ENCODE measurements around the gene CHMP2A. TPM values are rescaled to one million over a fixed set of nuclear protein-coding genes. Genes with fewer than 3 reads are reported as not detected.

CHMP2A gene
- total and polyA plus RNA-seq, 2 of the 8 experiments (the other 6 are each of a cell fraction or from before 2014, with no cell fraction given) = 70.0 to 132 TPM

DNA sequence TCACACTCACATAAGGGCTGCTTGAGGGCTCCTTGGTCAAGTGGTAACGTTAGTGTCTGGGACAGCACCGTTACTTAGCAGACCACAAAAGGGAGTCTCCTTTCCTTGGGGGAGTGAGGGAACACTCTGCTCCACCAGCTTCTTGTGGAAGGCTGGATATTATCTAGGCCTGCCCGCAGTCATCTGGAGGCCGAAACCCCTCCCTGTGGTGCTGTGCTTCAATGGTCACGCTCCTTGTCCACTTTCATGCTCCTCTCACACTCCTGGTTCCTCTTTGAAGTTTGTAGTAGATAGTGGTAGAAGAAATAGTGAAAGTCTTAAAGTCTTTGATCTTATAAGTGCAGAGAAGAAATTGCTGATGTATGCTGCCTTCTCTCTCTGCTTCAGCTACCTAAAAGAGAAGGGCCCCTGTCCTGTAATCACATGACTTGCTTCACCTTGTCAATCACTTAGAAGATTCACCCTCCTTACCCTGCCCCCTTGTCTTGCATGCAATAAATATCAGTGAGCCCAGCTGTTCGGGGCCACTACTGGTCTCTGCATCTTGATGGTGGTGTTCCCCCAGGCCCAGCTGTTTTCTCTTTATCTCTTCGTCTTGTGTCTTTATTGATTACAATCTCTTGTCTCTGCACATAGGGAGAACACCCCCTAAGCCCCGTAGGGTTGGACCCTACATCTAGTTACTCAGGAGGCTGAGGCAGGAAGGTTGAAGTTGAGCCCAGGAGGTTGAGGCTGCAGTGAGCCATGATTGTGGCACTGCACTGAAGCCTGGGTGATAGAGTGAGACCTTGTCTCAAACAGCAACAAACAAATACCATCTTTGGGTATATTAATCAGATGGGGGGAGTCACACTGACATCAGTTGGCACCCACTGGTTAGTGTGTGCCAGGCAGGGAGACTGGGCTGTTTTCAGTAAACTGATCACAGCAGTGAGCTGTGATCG, 29.9 kb upstream of the CHMP2A start (continued):
- TF ChIP-seq, protein P1, sequence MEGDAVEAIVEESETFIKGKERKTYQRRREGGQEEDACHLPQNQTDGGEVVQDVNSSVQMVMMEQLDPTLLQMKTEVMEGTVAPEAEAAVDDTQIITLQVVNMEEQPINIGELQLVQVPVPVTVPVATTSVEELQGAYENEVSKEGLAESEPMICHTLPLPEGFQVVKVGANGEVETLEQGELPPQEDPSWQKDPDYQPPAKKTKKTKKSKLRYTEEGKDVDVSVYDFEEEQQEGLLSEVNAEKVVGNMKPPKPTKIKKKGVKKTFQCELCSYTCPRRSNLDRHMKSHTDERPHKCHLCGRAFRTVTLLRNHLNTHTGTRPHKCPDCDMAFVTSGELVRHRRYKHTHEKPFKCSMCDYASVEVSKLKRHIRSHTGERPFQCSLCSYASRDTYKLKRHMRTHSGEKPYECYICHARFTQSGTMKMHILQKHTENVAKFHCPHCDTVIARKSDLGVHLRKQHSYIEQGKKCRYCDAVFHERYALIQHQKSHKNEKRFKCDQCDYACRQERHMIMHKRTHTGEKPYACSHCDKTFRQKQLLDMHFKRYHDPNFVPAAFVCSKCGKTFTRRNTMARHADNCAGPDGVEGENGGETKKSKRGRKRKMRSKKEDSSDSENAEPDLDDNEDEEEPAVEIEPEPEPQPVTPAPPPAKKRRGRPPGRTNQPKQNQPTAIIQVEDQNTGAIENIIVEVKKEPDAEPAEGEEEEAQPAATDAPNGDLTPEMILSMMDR (IDR thresholded peaks at IDR 0.05; ENCODE audit: control extremely low read depth in 1 of 3, insufficient read depth in 1 of 3, low read depth in 1 of 3, low read length in 3 of 3) = no peak

Data from H1 (cell line).